ENCODE data around the gene NFIB. TPM values are rescaled to one million over a fixed set of nuclear protein-coding genes. Genes with fewer than 3 reads are reported as not detected.

The NFIB gene
- total RNA-seq, 2 donors from 2014 or later: 131 to 165 TPM

- Histone ChIP-seq H3K27ac (no peak overlapping the region), H3K4me3 (no peak overlapping the region), H3K9me3 (no peaks in the 10 kb centered on the region), H3K27me3 (replicated peaks; ENCODE audit: insufficient read depth) (no peaks in the 10 kb centered on the region), H3K4me1 (replicated peaks) (no peaks in the 10 kb centered on the region), H3K36me3 (no peaks in the 10 kb centered on the region)
- intact Hi-C loops (cut with DNase I): no loop called here
- WGBS: 94% methylated on average over 1 of the region's 1 CpG
- no peak for DNase-seq (ENCODE audit: low spot score)
- no peak for TF ChIP-seq POLR2AphosphoS5 (IDR thresholded peaks at IDR 0.05)
- no peak for TF ChIP-seq POLR2A (IDR thresholded peaks at IDR 0.05)
- no peak for TF ChIP-seq CTCF (IDR thresholded peaks at IDR 0.05)
Measured at GRCh38 chr9:14192556-14192955, 121.4 kb downstream of the NFIB start.

- 93% methylated on average over 1 of the region's 1 CpG for WGBS
- no peaks in the 10 kb centered on the region for H3K9me3 ChIP-seq
- no peak overlapping the region for H3K27ac ChIP-seq
- no peaks in the 10 kb centered on the region for H3K36me3 ChIP-seq
- no peaks in the 10 kb centered on the region for H3K4me1 ChIP-seq (replicated peaks)
- no peak for DNase-seq (ENCODE audit: low spot score)
- TF ChIP-seq CTCF (IDR thresholded peaks at IDR 0.05) (no peak), POLR2AphosphoS5 (IDR thresholded peaks at IDR 0.05) (no peak), POLR2A (IDR thresholded peaks at IDR 0.05) (no peak)
- H3K4me3 ChIP-seq: no peak overlapping the region
- no peaks in the 10 kb centered on the region for H3K27me3 ChIP-seq (replicated peaks; ENCODE audit: insufficient read depth)
- intact Hi-C loops (cut with DNase I): no loop called here
Measured at GRCh38 chr9:14191512-14191911, 122.4 kb downstream of the NFIB start.

- Histone ChIP-seq H3K27ac (no peak overlapping the region), H3K27me3 (replicated peaks; ENCODE audit: insufficient read depth) (no peaks in the 10 kb centered on the region), H3K4me1 (replicated peaks) (no peaks in the 10 kb centered on the region), H3K4me3 (no peak overlapping the region), H3K36me3 (no peaks in the 10 kb centered on the region), H3K9me3 (no peaks in the 10 kb centered on the region)
- TF ChIP-seq CTCF (IDR thresholded peaks at IDR 0.05) (no peak), POLR2AphosphoS5 (IDR thresholded peaks at IDR 0.05) (no peak), POLR2A (IDR thresholded peaks at IDR 0.05) (no peak)
- intact Hi-C loops (cut with DNase I): no loop called here
- no peak for DNase-seq (ENCODE audit: low spot score)
- WGBS: 53% methylated on average over 1 of the region's 1 CpG
Measured at GRCh38 chr9:14190240-14190639, 123.7 kb downstream of the NFIB start.

GRCh38 chr9:14189578-14189977 is 124.4 kb downstream of the NFIB start:
- no peak overlapping the region for H3K27ac ChIP-seq
- no peak for DNase-seq (ENCODE audit: low spot score)
- H3K27me3 ChIP-seq (replicated peaks; ENCODE audit: insufficient read depth): no peaks in the 10 kb centered on the region
- no peak overlapping the region for H3K4me3 ChIP-seq
- no peaks in the 10 kb centered on the region for H3K4me1 ChIP-seq (replicated peaks)
- no peaks in the 10 kb centered on the region for H3K36me3 ChIP-seq
- TF ChIP-seq CTCF (IDR thresholded peaks at IDR 0.05) (no peak), POLR2AphosphoS5 (IDR thresholded peaks at IDR 0.05) (no peak), POLR2A (IDR thresholded peaks at IDR 0.05) (no peak)
- intact Hi-C loops (cut with DNase I): loop anchor here (10.0 kb wide), 1 partner anchor 55 kb away; no protein-coding TSS in a partner anchor
- 82% methylated on average over 1 of the region's 1 CpG for WGBS
- no peaks in the 10 kb centered on the region for H3K9me3 ChIP-seq

GRCh38 chr9:14189146-14189545 is 124.8 kb downstream of the NFIB start:
- H3K4me1 ChIP-seq (replicated peaks): no peaks in the 10 kb centered on the region
- H3K9me3 ChIP-seq: no peaks in the 10 kb centered on the region
- no peak for DNase-seq (ENCODE audit: low spot score)
- no peaks in the 10 kb centered on the region for H3K36me3 ChIP-seq
- intact Hi-C loops (cut with DNase I): loop anchor here (10.0 kb wide), 1 partner anchor 56 kb away; no protein-coding TSS in a partner anchor
- H3K27me3 ChIP-seq (replicated peaks; ENCODE audit: insufficient read depth): no peaks in the 10 kb centered on the region
- TF ChIP-seq POLR2AphosphoS5 (IDR thresholded peaks at IDR 0.05) (no peak), CTCF (IDR thresholded peaks at IDR 0.05) (no peak), POLR2A (IDR thresholded peaks at IDR 0.05) (no peak)
- H3K27ac ChIP-seq: no peak overlapping the region
- 74% methylated on average over 4 of the region's 4 CpGs for WGBS
- H3K4me3 ChIP-seq: no peak overlapping the region
